Frontal cortex (tissue), 4 donors: Measurements from ENCODE around the gene TMEM145. TPM values are rescaled to one million over a fixed set of nuclear protein-coding genes. Genes with fewer than 3 reads are reported as not detected.
A peak's percentile ranks its signal among the peaks of the same experiment; 100 is the strongest.

Experiments used
- DNase-seq, 2 donors: peaks; one replicate each; pipeline ENCODE4 v3.0.0; 2012; ENCODE audit warnings: low spot score in 2 of 2
- FAIRE-seq: peaks from 2 replicates; lab custom pipeline; 2012; peaks lifted over from hg19 to GRCh38; lab: Jason Lieb, UNC
- total RNA-seq: library from RNA; depleted of rRNA; stranded (reverse); fragments of >200 nt; gene quantifications from one replicate; pipeline ENCODE4 v1.2.3, GENCODE V29; 2014
- donor health status: control.
- donor health status: control.
- donor health status: control.

TMEM145 gene
- total RNA-seq, 1 donor from 2014 or later = 35.1 TPM

GRCh38 chr19:42352301-42353259, 39.5 kb downstream of the TMEM145 start:
- DNase-seq = peak; percentile 52 to 65
- FAIRE-seq = no peak

- FAIRE-seq (no peak), DNase-seq (no peak)
Measured at GRCh38 chr19:42353341-42354015, 40.4 kb downstream of the TMEM145 start.

DNA sequence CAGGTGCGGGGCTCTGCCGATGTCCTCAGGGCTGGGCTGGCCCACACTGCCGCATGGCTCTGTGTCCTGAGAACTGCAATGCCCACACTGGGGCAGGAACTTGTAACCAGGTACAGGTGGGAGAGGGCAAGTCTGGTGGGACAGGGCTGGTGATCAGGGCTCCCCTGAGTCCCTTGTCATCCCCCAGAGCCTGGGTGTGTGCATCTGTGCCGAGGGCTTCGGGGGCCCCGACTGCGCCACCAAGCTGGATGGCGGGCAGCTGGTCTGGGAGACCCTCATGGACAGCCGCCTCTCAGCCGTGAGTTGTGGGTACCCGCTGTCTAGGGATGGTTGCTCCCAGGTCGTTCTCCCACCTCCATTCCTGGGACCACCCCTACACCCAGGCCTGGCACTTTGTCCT, 42.8 kb downstream of the TMEM145 start:
- no peak for FAIRE-seq
- DNase-seq = no peak

DNA sequence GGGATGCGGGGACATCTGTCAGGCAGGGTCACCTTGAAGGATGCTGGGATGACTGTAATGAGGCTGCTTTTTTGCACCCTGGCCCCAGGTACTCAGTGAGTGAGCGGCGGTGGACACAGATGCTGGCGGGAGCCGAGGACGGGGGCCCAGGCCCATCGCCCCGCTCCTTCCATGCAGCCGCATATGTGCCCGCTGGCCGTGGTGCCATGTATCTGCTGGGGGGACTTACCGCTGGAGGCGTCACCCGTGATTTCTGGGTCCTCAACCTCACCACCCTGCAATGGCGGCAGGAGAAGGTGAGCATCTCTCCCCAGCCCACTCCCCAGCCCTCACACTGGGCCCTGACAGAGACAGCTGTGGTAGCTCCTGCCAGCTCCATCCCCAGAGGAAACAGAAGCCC, 43.6 kb downstream of the TMEM145 start:
- FAIRE-seq (no peak), DNase-seq (no peak)

DNA sequence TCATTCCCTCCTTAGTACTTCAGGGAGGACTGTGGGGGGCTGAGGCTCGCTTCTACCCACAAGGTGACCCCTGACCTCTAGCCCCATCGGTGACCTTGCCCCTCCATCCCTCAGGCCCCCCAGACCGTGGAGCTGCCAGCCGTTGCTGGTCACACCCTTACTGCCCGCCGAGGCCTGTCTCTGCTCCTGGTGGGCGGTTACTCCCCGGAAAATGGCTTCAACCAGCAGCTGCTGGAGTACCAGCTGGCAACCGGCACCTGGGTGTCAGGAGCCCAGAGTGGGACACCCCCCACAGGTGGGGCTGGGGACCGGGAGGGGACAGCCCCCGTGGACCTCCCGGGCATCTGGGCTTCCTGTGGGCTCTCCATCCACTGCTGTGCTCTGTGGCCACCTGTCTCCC, 44.2 kb downstream of the TMEM145 start:
- FAIRE-seq = no peak

GRCh38 chr19:42360787-42361544, 47.9 kb downstream of the TMEM145 start:
- no peak for FAIRE-seq
- no peak for DNase-seq

More for the DNA sequence above, 44.2 kb downstream of the TMEM145 start:
- no peak for DNase-seq

DNA sequence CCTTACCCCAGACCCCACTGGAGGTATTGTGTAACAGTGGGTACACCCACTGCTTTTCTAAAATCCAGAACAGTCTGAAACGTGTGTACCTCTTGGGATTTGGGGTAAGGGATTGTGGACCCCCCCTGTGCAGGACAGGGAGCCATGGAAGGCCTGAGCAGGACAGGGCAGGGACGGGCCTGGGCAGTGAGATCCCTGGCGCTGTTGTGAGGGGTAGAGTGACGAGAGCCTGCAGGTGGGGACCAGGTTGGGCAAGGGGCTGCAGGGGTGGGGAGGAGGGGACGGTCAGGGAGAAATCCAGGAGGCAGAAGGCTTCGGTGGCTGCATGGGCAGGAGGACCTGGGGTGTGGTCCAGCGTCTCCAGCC, 48.4 kb downstream of the TMEM145 start:
- no peak for DNase-seq
- FAIRE-seq = no peak

DNA sequence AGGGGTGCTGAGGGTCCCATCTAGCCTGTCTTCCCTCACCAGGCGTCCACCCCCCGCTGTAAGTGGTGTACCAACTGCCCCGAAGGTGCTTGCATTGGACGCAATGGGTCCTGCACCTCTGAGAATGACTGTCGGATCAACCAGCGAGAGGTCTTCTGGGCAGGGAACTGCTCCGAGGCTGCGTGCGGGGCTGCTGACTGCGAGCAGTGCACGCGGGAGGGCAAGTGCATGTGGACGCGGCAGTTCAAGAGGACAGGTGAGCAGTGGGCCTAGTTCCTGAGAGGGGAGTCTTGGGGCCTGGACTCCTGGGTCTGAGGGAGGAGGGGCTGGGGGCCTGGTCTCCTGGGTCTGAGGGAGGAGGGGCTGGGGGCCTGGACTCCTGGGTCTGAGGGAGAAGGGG, 49.2 kb downstream of the TMEM145 start:
- DNase-seq = no peak
- no peak for FAIRE-seq

- FAIRE-seq (no peak), DNase-seq (no peak)
Measured at GRCh38 chr19:42362891-42363440, 49.9 kb downstream of the TMEM145 start.

- no peak for DNase-seq
- FAIRE-seq = no peak
Measured at GRCh38 chr19:42363614-42364346, 50.7 kb downstream of the TMEM145 start.

GRCh38 chr19:42366673-42367072, 53.6 kb downstream of the TMEM145 start:
- DNase-seq (no peak), FAIRE-seq (no peak)

GRCh38 chr19:42367929-42368328, 54.8 kb downstream of the TMEM145 start:
- no peak for FAIRE-seq
- no peak for DNase-seq

- no peak for DNase-seq
Measured at GRCh38 chr19:42368360-42368759, 55.3 kb downstream of the TMEM145 start.

DNA sequence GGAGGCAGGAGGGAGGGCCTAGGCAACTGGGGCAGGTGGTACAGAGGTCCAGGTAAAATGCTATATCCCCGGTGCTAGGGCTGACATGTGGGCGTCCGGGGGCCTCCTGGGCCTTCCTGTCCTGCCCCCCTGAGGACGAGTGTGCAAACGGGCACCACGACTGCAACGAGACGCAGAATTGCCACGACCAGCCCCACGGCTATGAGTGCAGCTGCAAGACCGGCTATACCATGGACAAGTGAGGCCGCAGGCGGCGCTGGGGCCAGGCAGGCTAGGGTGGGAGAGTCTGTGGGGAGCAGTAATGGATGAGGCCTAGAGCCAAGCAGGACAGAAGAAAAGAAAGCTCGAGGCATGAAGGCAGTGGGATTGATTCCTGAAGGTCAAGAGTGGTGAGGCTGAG, 55.7 kb downstream of the TMEM145 start:
- FAIRE-seq (no peak), DNase-seq (no peak)

More at GRCh38 chr19:42368360-42368759, 55.3 kb downstream of the TMEM145 start:
- no peak for FAIRE-seq

DNA sequence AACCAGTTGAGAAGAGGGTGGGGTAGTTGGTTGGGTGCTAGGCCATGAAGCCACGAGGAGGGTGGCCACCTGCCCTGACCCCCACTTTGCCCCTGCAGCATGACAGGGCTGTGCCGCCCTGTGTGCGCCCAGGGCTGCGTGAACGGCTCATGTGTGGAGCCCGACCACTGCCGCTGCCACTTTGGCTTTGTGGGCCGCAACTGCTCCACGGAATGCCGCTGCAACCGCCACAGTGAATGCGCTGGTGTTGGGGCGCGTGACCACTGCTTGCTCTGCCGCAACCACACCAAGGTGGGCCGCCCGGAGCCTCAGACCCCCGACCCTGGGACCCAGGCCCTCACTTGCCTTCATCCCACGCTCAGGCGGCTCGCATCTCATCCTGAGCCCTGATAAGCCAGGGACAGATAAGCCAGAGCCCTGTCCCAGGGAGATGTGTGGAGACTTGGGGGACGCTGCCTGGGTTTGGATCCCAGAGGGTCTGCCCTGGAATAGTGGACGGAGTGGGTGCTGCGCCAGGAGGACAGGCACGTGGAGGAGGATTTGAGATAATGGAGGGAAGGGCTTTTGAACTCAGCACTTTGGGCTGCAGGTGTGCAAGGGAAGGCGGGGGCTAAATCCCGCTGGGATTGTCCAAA, 56.4 kb downstream of the TMEM145 start:
- DNase-seq (no peak), FAIRE-seq (no peak)

DNA sequence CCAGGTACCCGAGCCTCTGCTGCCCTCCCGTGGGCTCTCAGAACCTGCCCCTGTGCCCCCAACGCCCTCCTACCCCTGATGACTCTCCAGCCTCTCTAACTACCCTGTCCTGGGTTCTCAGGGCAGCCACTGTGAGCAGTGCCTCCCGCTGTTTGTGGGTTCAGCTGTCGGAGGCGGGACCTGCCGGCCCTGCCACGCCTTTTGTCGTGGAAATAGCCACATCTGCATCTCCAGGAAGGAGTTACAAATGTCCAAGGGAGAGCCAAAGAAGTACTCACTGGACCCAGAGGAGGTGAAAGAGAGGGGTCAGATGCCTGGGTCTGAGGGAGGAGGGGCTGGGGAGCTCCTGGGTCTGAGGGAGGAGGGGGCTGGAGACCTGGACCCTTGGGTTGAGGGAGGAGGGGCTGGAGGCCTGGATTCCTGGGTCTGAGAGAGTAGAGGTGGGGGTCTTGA, 57.0 kb downstream of the TMEM145 start:
- DNase-seq = no peak
- no peak for FAIRE-seq

DNA sequence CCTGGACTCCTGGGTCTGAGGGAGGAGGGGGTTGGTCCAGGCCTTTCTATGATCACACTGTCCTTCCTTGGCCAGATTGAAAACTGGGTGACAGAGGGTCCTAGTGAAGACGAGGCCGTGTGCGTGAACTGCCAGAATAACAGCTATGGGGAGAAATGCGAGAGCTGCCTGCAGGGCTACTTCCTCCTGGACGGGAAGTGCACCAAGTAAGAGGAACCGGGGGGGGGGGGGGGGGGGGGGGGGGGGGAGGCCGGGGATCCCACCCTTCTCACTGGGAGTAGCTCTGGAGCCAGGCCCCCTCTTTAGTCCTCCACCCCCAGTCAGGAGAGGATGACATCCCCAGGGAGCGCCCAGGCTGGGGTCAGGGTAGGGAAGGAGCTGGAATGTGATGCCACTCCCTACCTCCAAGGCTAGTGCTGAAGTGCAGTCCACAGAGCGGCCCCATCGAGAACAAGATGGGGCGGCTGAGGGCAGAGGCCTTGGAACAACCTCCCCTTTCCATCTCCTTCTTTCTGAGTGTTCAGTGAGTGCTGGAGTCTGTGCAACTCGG, 57.6 kb downstream of the TMEM145 start:
- DNase-seq (no peak), FAIRE-seq (no peak)
